HepG2 (cell line): ENCODE data around the gene USP36.

ENCODE experiments used
- HNRNPLL ChIP-seq: fragments of 200-400 bp; formaldehyde crosslinking; IDR thresholded peaks from 2 replicates; pipeline ENCODE4 v1.6.1; 2017; ENCODE audit warnings: mild to moderate bottlenecking, low read depth, low read length; ENCODE audit not compliant: poor library complexity, severe bottlenecking
- ZNF121 ChIP-seq: sonication (generic); formaldehyde crosslinking; IDR thresholded peaks from 2 replicates; pipeline ENCODE4 v1.5.0; 2020; ENCODE audit warnings: mild to moderate bottlenecking, missing genetic modification reagents

GRCh38 chr17:78779850-78780249 is 60.8 kb downstream of the USP36 start:
- TF ChIP-seq HNRNPLL, result no peak
- TF ChIP-seq ZNF121 (CRISPR knock-in tag), result no peak
